NCI-H510A (cell line): Measurements from ENCODE around the gene CCBE1.

Source experiments
- DNase-seq: peaks from one replicate; lab custom pipeline; 2025; lab: John Stamatoyannopoulos, UW

Gene CCBE1

DNA sequence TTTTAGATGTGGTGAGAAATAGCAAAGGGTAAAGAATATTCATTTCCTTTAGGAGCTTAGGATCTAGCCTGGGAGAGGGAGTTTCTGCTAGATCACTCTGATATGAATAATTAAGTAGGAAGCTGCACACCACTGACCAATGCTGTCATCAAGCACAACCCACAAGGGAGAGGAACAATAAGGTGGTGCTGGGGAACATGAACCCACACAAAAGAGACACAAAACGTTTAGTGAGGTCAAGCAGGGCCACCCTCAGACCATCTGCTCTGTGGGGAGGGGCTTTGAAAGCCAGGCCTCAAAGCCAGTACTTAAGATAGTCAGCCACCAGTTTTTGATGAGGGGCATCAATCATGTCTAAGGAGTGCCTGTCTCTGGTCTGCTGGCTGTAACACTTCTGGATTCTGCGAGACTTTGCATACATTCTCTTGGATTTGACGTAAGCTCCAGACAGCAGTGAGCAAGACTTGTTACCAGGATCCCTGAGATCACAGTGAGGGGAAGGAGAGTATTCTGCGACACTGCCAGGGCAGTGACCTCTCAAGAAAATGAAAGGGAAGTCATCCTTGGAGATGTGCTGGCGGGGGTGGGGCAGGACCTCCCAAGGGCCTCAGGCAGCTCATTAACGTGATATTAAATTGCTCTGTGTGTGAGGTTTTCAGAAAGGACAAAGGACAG, 127.0 kb downstream of the CCBE1 start:
- no peak for DNase-seq

GRCh38 chr18:59569390-59569791, 127.8 kb downstream of the CCBE1 start:
- DNase-seq: no peak

DNA sequence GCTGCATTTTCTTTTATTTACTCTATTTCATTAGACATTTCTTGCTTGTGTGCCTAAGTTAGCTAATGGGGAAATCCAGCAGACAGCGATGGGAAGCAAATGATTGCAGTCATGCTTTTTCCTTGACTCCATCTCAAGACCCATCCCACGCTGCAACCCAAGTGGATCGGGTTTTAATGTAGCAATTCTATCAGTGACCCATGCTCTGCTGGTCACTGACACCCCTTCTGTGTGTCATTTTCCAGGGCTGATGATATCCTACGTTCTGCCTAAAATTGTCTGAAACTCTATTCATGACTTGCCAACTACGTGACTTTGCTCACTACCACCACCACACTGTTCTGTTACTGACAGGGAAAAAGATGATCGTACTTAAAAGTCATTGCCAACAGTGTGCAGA, 129.8 kb downstream of the CCBE1 start:
- DNase-seq: no peak

- DNase-seq: no peak
Observed at GRCh38 chr18:59566533-59566971, 130.7 kb downstream of the CCBE1 start.

- no peak for DNase-seq
Observed at GRCh38 chr18:59565957-59566356, 131.3 kb downstream of the CCBE1 start.

GRCh38 chr18:59564561-59564960, 132.7 kb downstream of the CCBE1 start:
- DNase-seq: no peak

- no peak for DNase-seq
Observed at GRCh38 chr18:59563176-59563785, 133.9 kb downstream of the CCBE1 start.

GRCh38 chr18:59562751-59563150, 134.5 kb downstream of the CCBE1 start:
- DNase-seq: no peak

GRCh38 chr18:59561612-59562011, 135.6 kb downstream of the CCBE1 start:
- DNase-seq: no peak

DNA sequence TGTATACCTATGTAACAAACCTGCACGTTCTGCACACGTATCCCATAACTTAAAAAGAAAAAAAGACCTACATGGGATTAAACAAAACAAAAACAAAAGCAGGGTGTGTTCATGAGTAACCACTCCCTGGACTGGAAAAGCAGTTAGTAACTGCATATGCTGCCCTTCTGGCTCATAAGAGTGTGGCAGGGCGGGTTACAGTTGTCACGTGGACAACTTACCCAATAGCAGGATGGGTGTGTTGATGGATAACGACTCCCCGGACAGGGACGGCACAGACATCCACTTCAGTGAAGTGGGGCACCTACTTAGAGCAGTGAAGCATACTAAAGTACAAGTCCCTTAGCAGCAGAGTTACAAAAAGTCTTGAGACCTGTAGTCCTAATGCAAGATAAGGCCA, 136.7 kb downstream of the CCBE1 start:
- DNase-seq: peak; percentile 76

DNA sequence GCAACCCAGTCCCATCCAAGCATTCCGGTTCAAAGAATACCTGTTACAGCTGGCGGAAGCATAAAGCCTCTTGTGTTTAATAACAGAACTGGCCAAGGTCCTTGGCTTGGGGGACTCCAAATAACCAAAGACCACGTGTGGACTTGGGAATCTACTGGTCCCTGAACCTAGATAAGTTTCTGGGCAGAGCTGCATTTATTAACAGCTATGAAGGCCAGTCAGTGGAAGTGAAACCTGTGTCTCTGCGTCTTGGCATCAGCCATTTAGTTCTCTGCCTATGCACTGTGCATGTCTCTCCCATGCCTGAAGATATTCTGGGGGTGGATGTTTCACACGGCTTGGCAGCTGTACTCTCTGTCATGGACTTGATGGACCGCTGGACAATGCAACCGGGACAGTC, 137.7 kb downstream of the CCBE1 start:
- DNase-seq: no peak

GRCh38 chr18:59555995-59556659, 141.1 kb downstream of the CCBE1 start:
- no peak for DNase-seq

DNA sequence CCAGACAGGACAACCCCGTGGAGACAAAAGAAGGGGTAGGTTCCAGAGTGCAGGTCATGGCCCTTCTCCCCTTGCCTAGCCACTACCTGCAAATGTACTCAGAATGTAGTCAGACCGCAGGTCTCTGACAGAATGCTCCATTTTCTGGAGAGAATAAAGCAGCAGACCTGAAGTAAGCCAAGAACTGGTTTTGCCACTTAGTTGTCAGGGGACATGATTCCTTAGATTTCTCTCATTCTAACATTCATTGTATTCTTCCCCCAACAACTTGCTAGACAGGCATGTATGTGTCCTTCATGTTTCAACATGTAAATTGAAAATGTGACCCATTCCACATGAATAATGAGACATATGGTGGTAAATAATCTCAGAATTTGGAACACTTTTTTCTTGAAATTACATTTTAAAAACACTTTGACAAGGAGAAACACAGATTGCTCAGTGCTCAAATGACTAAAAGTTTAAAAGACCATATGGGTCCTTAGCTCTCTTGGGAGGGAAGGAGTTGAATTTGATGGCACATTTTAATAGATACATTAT, 142.4 kb downstream of the CCBE1 start:
- DNase-seq: no peak

- no peak for DNase-seq
Observed at GRCh38 chr18:59553273-59553870, 143.9 kb downstream of the CCBE1 start.

DNA sequence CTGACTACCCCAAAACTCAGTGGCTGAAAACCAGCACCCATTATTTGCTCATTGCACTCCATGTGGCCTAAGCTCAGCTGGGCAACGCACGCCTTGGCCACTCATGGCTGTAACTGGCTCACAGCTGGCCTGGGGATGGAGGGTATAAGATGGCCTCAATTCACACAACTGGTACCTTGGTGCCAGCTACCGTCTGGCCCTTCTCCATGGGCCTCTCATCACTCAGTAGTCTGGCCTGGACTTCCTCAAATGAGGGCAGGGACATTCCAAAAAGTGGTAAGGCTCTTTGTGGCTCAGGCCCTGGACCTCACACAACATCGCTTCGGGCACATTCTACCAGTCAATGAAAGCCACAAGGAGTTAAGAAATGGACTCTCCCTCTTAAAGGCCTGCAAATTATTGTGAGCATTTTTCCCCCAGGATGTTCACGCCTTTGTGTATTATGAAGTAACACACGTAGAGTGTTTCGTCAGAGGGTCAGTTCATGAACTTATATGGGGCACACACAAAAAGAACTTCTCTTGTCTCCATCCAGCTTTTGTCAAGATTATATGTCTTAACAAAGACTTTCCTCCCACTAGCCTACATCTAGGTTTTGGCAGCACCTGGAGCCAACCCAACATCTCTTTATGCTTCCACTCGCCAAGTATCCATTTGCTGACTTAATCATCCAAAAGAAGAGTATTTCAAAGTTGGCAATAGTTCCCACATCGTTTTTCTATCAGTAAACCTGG, 145.2 kb downstream of the CCBE1 start:
- no peak for DNase-seq

- DNase-seq: no peak
Observed at GRCh38 chr18:59550174-59550516, 147.1 kb downstream of the CCBE1 start.

DNA sequence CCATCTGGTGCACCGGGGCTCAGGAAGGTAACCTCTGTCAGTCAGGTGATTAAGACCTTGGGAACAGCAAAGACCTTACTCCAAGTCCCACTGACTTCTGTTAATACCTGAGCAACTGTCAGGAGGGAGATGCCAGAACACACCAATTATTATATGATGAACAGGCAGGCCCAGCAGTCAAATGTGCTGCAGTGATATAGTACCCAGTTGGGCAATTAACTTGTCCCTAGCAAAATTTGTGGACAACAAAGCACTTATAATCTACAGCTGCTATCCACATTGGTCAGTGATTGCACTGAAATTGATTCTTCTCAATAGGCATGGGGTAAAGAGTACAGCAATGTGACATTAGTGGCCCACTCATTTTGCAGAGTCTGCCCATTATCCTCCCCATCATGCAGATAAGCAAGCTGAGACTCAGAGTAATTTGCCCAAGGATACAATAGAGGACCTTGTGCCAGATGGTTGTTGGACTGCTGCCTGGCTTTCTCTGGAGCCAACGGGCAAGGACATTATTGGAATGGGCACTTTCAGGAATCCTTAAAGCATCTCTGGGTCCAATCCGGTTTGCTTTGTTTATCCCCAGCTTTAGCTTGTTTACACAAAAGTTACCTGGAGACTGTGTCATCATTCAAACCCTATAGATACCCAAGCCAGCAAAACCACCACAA, 147.6 kb downstream of the CCBE1 start:
- DNase-seq: no peak

- no peak for DNase-seq
Observed at GRCh38 chr18:59547581-59548182, 149.5 kb downstream of the CCBE1 start.

DNA sequence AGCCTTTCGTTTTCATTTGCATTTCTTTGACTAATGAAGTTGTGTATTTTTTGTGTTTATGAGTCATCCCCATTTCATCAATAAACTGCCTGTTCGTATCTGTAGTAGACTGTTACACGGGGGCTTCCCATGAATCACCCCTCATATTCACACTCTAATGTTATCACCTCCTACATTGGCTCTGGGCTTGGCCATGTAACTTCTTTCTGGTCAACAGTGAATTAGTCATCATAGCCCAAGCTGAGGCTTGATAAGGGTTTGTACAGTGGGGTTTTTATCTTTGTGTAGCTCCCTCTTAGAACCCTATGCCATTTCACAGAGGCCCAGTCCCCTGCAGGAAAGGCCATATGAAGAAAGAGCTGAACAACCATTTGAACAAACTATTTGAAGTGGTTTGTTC, 151.0 kb downstream of the CCBE1 start:
- no peak for DNase-seq

DNA sequence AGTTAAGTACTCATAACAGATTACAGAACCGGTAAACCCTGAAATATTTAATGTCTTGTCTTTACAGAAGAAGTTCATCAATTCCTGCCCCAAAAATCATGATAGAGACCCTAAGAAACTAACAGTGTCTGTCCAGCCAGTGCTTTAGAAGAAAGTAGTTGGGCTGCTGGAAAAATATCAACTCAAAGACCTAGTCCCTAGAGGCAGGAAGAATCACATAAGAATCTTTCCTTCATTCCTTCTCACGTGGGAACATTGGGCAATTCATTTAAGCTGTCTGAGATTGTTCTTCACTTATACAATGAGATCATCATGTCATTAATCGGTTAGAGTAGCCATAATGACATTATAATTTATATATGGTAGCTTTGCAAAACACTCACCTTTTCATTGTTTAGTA, 156.4 kb downstream of the CCBE1 start:
- no peak for DNase-seq

DNA sequence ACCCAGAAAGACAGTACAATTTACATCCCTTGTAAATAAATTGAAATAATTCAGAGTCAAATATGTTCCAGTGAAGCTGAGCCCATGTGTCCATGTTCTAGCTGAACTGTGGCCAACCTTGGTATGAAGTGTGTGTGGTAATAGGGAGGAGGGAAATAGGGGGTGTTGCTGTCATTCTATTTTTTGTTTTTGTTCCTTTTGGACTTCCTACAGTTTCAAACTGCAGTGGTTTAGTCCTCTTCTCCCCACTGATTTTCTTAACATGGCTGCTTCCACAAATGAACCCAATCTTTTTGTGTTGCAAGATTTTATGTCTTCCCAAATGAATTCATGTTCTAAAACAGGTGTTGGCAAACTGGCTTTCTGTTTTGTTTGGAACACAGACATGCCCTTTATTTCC, 156.9 kb downstream of the CCBE1 start:
- DNase-seq: no peak
